A673 (cell line): ENCODE results near the gene C11orf16. TPM values are rescaled to one million over a fixed set of nuclear protein-coding genes. Genes with fewer than 3 reads are reported as not detected.

Source experiments
- BruUV-seq: library from RNA; stranded (reverse); fragments of 400-500 nt; replicated peaks from 2 replicates; lab custom pipeline; 2021; lab: Mats Ljungman, UMichigan
- CTCF ChIA-PET: fragments of 300-600 bp; sonication (Branson Sonifier 250); formaldehyde crosslinking; loops from one replicate; lab custom pipeline; 2022; ENCODE audit warnings: antibody characterized with exemption; lab: Charles Lee
- POLR2A ChIA-PET: fragments of 300-600 bp; sonication (Branson Sonifier 250); formaldehyde crosslinking; loops from one replicate; lab custom pipeline; 2022; ENCODE audit warnings: antibody characterized with exemption; ENCODE audit not compliant: low non-redundant PET; lab: Charles Lee
- DNase-seq: peaks from one replicate; pipeline ENCODE4 v3.0.0-alpha.2; 2015; ENCODE audit warnings: low spot score
- H3K27ac ChIP-seq: fragments of 200-600 bp; sonication (generic); 2 replicates; pipeline ENCODE4 v1.5.1; 2016; ENCODE audit warnings: mixed run types, low read depth, mild to moderate bottlenecking, mixed read lengths, antibody characterized with exemption, low read length; ENCODE audit not compliant: poor library complexity, severe bottlenecking
- H3K27me3 ChIP-seq: fragments of 200-600 bp; sonication (generic); replicated peaks from 2 replicates; pipeline ENCODE4 v1.6.1; 2017; ENCODE audit warnings: mixed run types, low read depth, mild to moderate bottlenecking, mixed read lengths, antibody characterized with exemption, low read length; ENCODE audit not compliant: insufficient read depth, poor library complexity
- H3K36me3 ChIP-seq: fragments of 200-600 bp; sonication (generic); 2 replicates; pipeline ENCODE4 v1.6.1; 2016; ENCODE audit warnings: mixed run types, mild to moderate bottlenecking, mixed read lengths, antibody characterized with exemption, low read length; ENCODE audit not compliant: insufficient read depth, poor library complexity, severe bottlenecking
- H3K4me1 ChIP-seq: fragments of 200-600 bp; sonication (generic); 2 replicates; pipeline ENCODE4 v1.6.1; 2017; ENCODE audit warnings: mixed run types, mild to moderate bottlenecking, mixed read lengths, antibody characterized with exemption, low read length; ENCODE audit not compliant: insufficient read depth, poor library complexity, severe bottlenecking
- H3K4me3 ChIP-seq: fragments of 200-600 bp; sonication (generic); 2 replicates; pipeline ENCODE4 v1.5.1; 2016; ENCODE audit warnings: low read depth, mixed run types, mild to moderate bottlenecking, mixed read lengths, low read length; ENCODE audit not compliant: poor library complexity, severe bottlenecking
- H3K9me3 ChIP-seq: fragments of 200-600 bp; sonication (generic); 2 replicates; pipeline ENCODE4 v1.6.1; 2016; ENCODE audit warnings: mixed run types, low read depth, mild to moderate bottlenecking, mixed read lengths, antibody characterized with exemption, low read length; ENCODE audit not compliant: poor library complexity, severe bottlenecking
- CTCF ChIP-seq: fragments of 300-800, 200-600 bp; sonication (generic); conservative IDR thresholded peaks from 2 replicates; pipeline ENCODE4 v1.5.1; 2017; ENCODE audit warnings: low read depth, mild to moderate bottlenecking, antibody characterized with exemption, low read length, moderate library complexity, mixed read lengths
- EZH2 ChIP-seq: fragments of 200-600 bp; sonication (generic); IDR thresholded peaks from 2 replicates; pipeline ENCODE4 v1.6.1; 2017; ENCODE audit warnings: borderline replicate concordance, low read depth, mild to moderate bottlenecking, mixed read lengths, antibody characterized with exemption, low read length; ENCODE audit not compliant: poor library complexity, severe bottlenecking
- intact Hi-C: fragments of 100-400 bp; cut with micrococcal nuclease; formaldehyde crosslinking; loops from one replicate; pipeline ENCODE4 v1.10.0; 2022; ENCODE audit not compliant: unreplicated experiment
- total RNA-seq: library from RNA; stranded (reverse); gene quantifications from 2 replicates; pipeline ENCODE4 v1.2.3, GENCODE V29; 2021

Gene C11orf16
- total RNA-seq, 1 experiment from 2014 or later, result not detected

GRCh38 chr11:8917157-8917825 lies 15.5 kb downstream of the C11orf16 start:
- H3K36me3 ChIP-seq, result peaks cover 27% of the 10 kb centered on the region
- no peak overlapping the region for H3K4me3 ChIP-seq
- peak overlapping the region; percentile 62 for H3K27ac ChIP-seq
- TF ChIP-seq CTCF, result no peak
- no peaks in the 10 kb centered on the region for H3K9me3 ChIP-seq
- CTCF ChIA-PET, result interaction anchor here (1.6 kb wide), 1 partner anchor 42 kb away, joined by 5 read pairs; no protein-coding TSS in a partner anchor
- intact Hi-C loops, result no loop called here
- no peaks in the 10 kb centered on the region for H3K27me3 ChIP-seq
- peak; percentile 62 for DNase-seq
- peaks cover 20% of the 10 kb centered on the region for H3K4me1 ChIP-seq
- POLR2A ChIA-PET, result no interaction called here
- BruUV-seq, result no TSS peak

GRCh38 chr11:8914661-8915018 lies 18.1 kb downstream of the C11orf16 start:
- peaks cover 22% of the 10 kb centered on the region for H3K36me3 ChIP-seq
- ChIA-PET POLR2A (no interaction called here), CTCF (interaction anchor here (0.6 to 1.4 kb wide), 2 partner anchors 45 to 80 kb away, joined by 6 to 8 read pairs; no protein-coding TSS in a partner anchor)
- H3K27me3 ChIP-seq, result no peaks in the 10 kb centered on the region
- no peak overlapping the region for H3K27ac ChIP-seq
- no peak for DNase-seq
- intact Hi-C loops, result loop anchor here (1.0 to 5.0 kb wide), 4 partner anchors 45 to 227 kb away; a partner anchor contains a TSS
- TF ChIP-seq CTCF (no peak), EZH2 (no peak)
- H3K4me3 ChIP-seq, result no peak overlapping the region
- no peaks in the 10 kb centered on the region for H3K9me3 ChIP-seq
- peaks cover 20% of the 10 kb centered on the region for H3K4me1 ChIP-seq
- BruUV-seq, result no TSS peak

GRCh38 chr11:8913961-8914660 lies 18.6 kb downstream of the C11orf16 start:
- peak overlapping the region; percentile 20 for H3K4me3 ChIP-seq
- POLR2A ChIA-PET, result no interaction called here
- peak; percentile 62 for DNase-seq
- peak overlapping the region; percentile 14 for H3K27ac ChIP-seq
- no peaks in the 10 kb centered on the region for H3K27me3 ChIP-seq
- TF ChIP-seq EZH2 (no peak), CTCF (peak; percentile 75)
- no TSS peak for BruUV-seq
- no peaks in the 10 kb centered on the region for H3K9me3 ChIP-seq
- intact Hi-C loops, result loop anchor here (1.0 to 5.0 kb wide), 4 partner anchors 45 to 227 kb away; a partner anchor contains a TSS
- CTCF ChIA-PET, result interaction anchor here (1.4 kb wide), 1 partner anchor 45 kb away, joined by 8 read pairs; no protein-coding TSS in a partner anchor
- peaks cover 20% of the 10 kb centered on the region for H3K4me1 ChIP-seq
- H3K36me3 ChIP-seq, result peaks cover 18% of the 10 kb centered on the region
